GM21381 (cell line): ENCODE measurements around the gene SPACA4.

Source experiments
- ATAC-seq: cut with Tn5 transposase; IDR thresholded peaks from one replicate; pipeline ENCODE4 v1.9.1; 2021; ENCODE audit warnings: mild to moderate bottlenecking, moderate library complexity; ENCODE audit not compliant: unreplicated experiment

SPACA4 gene

GRCh38 chr19:48596679-48597465 lies 9.7 kb upstream of the SPACA4 start:
- ATAC-seq, result no peak

DNA sequence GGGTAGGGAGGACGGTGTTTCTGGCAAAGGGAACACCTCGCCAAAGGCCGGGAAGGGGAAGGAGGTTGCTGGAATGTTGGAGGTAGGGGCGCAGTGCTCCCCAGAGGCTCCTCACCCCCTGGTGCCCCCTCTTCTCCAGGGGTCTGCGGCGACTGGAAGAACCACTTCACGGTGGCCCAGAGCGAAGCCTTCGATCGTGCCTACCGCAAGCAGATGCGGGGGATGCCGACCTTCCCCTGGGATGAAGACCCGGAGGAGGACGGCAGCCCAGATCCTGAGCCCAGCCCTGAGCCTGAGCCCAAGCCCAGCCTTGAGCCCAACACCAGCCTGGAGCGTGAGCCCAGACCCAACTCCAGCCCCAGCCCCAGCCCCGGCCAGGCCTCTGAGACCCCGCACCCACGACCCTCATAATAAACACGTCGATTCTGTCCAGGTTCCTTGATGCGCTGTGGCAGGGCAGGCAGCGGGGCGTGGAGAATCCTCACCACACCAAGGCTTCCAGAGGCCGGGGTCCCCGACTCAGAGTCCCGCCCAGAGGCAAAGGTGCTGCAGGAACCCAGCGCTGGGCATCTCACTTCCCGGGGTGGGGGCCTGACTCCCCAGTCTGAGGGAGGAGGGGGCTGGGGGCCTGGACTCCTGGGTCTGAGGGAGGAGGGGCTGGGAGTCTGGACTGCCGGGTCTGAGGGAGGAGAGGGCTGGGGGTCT lies 7.4 kb upstream of the SPACA4 start:
- ATAC-seq, result no peak

DNA sequence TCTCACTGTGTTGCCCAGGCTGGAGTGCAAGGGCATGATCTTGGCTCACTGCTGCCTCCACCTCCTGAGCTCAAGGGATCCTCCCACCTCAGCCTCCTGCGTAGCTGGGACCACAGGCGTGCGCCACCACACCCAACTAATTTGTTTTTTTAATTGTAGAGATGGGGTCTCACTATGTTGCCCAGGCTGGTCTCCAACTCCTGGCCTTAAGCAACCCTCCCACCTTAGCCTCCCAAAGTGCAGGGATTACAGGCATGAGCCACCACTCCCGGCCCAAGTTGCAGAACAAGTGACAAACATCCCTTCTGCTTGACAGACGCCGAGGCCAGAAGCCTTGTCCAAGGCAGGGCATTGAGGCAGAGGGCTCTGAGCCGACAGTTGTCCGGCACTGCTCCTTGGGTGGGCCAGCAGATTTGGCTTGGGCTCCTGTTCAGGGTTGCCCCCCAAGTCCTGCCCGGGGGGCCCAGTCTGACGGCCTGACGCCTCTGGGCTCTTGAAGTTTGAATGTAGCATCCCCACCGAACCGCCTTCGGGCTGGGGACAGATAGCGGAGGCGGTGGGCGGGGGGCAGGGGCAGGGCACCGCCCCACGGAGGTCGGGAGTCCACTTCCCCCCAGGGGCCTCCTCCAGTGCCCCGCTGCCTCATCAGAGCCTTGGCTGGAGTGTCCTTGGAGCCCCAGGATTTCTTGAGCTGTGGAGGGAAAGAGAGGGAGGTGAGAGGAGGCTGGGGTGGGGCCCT lies 5.7 kb upstream of the SPACA4 start:
- no peak for ATAC-seq

- ATAC-seq, result no peak
Measured at GRCh38 chr19:48603001-48603400, 3.5 kb upstream of the SPACA4 start.

- no peak for ATAC-seq
Measured at GRCh38 chr19:48603449-48603848, 3.1 kb upstream of the SPACA4 start.

GRCh38 chr19:48603850-48604249 lies 2.7 kb upstream of the SPACA4 start:
- no peak for ATAC-seq

GRCh38 chr19:48607359-48607755 lies 815 bp downstream of the SPACA4 start:
- no peak for ATAC-seq

DNA sequence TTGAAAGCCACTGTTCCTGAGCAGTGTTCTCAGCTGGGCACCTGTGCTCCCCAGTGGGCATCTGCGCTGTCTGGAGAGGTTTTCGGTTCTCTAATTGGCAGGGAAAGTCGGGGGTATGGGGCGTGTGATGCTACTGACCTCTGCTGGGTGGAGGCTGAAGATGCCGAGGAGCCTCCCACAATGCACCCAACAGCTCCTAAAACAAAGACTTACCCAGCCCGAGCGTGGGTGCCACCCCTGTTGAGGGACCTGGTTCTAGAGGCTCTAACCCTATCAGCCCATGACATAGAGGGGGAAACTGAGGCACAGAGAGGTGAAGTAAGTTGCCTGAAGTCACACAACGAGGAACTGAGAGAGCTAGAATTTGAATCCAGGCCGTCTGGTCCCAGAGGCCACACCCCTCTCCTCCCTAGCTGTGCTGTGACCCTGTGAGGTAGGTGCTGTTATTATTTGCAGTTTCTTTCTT lies 2.3 kb downstream of the SPACA4 start:
- no peak for ATAC-seq

DNA sequence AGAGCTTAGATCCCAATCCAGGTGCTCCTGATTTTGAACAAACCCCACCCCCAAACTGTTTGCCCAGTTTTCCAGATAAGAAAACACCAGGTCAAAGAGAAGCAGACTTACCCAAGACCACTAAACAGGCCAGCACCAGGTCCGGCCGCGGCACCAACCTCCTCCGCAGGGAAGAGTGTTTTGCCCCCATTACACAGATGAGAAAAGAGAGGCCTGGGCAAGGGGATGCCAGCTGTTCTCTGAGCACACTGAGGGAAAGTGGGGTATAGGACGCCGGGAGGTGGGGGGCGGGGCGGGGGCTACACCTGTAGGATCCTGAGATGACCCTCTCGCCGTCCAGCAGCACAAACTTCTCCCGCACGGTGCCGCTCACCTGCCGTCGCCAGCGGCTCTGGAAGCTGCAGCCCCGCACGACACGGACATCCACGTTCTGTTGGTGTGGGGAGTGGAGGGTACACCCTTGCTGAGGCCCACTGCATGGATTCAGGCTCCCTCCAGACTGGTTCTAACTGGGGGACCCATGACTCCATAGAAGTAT lies 3.1 kb downstream of the SPACA4 start:
- ATAC-seq, result no peak

GRCh38 chr19:48611872-48612271 lies 5.3 kb downstream of the SPACA4 start:
- no peak for ATAC-seq

DNA sequence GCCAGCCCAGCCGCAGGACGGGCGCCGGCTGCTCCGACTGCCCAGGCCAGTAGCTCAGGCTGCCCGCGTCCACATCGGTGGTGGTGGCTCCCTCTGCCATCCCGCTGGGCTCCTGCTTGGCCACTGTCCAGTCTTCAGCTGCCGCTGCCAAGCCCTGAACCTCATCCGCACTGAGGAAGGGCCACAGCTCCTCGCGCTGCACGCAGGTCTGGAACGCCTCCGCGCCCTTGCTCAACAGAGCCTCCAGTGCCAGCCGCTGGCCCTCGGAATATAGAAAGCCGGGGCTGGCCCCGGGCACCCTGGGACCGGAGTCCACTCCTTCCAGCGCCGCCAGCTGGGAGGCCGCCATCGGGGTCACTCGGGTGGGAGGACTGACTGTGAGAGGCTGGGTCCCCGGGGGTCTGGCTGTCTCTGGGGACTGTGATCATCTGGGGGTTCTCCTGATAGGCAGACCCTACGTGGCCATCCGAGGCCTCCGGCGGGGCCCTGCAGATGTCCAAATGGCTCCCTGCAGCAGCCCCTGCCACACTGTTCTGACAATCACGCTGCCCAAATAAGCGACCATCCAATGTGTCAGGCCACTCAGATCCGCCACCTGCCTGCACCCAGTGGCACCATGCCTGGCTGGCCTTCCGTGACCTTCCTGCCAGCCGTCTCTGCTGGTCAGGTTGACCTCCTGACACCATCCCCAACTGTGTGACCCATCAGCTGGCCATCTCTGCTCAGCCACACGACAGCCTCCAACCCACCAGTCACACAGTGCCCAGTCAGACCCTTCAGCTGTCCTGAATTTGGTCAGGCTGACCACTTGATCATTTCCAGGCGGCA lies 6.7 kb downstream of the SPACA4 start:
- ATAC-seq, result no peak

- no peak for ATAC-seq
Measured at GRCh38 chr19:48613852-48614435, 7.4 kb downstream of the SPACA4 start.

DNA sequence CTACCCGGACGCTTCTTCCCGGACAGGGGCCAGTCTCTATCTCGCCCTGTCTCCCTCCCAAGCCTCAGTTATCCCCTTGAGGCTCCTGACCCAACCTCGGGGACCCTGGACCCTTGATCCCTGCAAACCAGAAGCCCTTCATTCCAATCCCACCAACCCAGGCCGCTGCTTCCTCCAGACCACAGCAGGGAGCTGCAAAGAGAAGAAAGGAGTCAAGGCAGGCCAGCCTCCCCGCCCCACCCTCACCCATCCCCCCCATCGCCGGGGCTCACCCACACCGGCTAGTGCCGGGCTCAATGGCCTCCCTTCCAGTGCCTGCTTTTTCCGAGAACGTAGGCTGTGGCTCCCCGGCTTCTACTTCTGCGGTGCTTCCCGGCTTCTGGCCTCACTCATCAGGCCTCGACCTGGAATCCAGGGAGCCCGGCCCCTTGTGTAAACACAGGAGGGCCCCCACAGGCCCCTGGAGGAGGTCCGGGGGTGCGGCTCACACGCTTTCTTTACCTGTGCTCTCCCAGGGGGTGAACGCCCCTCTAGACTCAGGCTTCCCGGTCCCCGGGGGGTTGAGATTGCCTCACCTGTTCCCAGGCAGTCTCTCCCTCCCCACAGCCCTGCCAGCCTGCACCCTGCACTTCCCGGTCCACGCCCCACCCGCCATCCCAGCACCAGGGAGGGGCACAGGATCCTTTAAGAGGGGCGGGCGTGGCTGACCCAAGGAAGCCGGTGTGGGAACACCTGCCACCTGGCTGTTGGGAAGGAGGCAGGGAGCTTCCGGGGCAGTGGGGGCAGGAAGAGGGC lies 8.1 kb downstream of the SPACA4 start, which contains the start of gene FAM83E:
Gene FAM83E, minus strand, starts transcription at position 641 of the 795 bp plus-strand sequence. CDS start 1,704 bp downstream, outside the sequence.
- ATAC-seq, result no peak

- ATAC-seq, result no peak
Measured at GRCh38 chr19:48615231-48616040, 8.9 kb downstream of the SPACA4 start.

DNA sequence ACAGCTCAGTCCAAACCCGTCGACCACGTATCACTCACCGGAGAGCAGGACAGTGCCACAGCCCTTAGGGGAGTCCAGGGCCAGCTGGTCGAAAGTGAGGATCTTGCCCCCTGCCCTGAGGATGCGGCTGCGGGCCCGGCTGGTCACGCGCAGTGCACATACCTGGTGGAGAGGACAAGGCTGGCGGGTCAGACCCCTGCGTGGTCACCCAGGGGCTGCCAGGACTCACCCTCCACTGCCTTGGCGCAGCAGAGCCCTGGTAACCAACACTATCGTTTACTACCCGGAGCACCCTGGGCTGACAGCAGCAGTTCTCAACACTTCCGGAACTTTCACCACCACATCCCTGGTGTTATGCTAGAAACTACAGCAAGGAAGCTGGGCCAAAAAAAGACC lies 9.5 kb downstream of the SPACA4 start:
- no peak for ATAC-seq

DNA sequence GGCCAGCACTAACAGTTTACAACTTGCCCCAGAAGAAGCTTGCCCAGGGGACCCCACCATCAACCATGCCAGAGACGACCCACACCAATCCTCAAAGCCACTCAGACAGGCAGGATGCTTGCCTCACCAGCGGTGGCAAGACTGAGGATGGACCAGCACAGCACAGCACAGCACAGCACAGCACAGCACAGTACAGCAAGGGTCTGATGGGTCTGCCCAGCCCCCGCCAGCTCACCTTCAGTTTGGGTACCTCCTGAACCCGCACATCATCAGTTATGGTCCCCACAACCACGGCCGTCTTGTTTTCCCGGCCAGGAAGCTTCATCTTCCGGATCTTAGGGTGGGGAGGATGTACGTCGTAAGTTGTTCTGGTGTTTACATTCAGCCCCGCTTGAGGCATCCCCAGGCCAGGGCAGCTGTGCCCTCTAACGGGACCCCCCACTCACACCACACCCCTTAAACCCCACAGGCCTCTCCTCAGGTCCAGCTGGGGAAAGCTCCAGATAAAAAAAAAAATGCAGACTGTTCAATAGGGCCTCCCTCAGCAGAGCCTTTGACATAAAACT lies 10.0 kb downstream of the SPACA4 start:
- ATAC-seq, result no peak

- no peak for ATAC-seq
Measured at GRCh38 chr19:48617146-48617937, 10.8 kb downstream of the SPACA4 start.
